Superior temporal gyrus (tissue), 1 donor: ENCODE measurements around the gene ASB3.
A peak's percentile ranks its signal among the peaks of the same experiment; 100 is the strongest.
"Not testable (repeated sequence)": the region's sequence is repeated elsewhere in the genome, so short reads cannot be mapped to it uniquely, and the experiment has no call there.

ENCODE experiments used
- DNase-seq: peaks from one replicate; pipeline ENCODE4 v3.0.0-alpha.2; 2016; ENCODE audit errors: extremely low spot score

Gene ASB3

DNA sequence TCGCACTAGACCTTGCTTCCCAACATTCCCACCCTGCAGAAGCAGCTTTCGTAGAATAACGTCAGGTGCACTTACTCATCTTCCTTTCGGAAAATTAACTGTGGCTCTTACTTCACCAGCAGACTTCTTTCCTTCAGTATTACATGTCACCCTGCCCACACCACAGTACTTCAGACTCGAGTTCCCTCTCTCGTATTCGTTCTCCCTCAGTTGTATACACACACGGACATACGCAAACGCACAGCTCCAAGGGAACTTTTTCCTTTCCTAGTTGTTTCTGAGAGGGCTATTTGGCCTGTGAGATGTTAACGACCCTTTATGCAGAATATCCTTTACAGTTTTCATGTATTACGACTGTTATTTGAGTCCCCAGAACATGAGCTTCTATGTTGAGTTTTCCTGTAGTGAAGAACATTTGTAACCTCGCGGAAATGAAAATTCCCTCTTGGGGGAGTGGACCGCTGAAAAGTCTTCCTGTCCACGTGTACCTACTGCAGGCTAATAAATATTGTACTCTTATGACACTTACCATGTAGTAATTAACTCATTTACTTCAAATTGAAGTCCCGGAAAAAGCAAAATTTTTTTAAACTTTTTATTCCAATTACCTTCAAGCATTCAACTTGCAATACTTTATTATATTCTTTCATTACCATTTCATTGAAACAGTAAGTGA lies 999 bp upstream of the ASB3 start:
- DNase-seq = no peak

DNA sequence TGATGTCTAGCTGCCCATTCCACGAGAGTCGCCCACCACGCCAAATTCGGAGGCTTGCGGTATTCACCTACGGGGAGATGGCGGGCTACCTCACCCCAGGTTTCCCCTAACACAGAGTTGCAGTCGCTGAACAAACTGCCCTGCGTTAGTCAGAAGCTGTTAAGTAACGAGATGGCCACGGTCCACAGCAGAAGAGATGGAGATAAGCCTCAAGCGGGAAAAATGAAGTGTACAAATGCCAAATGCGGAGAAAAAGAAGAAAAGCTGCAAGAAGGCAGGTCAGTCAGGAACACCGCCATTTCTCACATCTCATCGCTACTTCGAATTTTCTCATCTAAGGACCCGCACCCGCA lies 425 bp downstream of the ASB3 start:
- no peak for DNase-seq

DNA sequence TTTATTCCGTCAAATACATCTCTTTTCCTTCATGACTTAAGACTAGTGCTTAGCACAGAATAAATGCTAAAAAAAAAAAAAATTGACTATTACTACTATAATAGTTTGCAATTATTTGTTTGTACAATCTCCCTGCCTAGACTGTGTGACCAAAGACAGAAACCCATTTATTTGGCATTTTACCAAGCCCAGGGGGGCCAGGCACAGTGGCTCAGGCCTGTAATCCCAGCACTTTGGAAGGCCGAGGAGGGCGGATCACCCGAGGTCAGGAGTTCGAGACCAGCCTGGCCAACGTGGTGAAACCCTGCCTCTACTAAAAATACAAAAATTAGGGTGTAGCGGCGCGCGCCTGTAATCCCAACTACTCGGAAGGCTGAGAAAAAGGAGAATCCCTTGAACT lies 1.4 kb downstream of the ASB3 start:
- DNase-seq = no peak

DNA sequence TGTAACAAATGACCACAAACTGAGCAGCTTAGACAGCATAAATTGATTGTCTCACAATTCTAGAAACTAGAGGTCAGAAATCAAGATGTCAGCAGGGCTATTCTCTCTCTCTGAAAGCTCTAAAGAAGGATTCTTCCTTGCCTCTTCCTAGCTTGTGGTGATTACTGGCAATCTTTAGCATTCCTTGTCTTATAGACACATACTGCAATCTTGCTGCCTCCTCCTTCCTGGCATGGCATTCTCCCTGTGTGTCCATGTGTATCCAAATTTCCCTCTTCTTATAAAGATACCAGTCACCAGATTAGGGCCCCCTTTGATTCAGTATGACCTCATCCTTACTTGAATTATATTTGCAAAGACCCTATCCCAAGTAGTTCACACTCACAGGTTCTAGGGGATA lies 2.3 kb downstream of the ASB3 start:
- DNase-seq = no peak

DNA sequence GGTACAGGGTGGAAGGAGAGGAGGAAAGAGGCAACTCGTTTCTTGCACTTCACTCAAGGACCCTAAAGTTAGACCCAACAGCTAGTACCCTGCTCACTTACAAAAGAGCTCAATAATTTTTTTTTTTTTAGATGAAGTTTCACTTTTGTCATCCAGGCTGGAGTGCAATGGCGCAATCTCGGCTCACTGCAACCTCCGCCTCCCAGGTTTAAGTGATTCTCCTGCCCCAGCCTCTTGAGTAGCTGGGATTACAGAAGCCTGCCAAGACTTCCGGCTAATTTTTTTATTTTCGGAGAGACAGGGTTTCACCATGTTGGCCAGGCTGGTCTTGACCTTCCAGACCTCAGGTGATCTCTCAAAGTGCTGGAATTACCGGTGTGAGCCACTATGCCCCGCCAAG lies 4.1 kb downstream of the ASB3 start:
- DNase-seq = no peak

DNA sequence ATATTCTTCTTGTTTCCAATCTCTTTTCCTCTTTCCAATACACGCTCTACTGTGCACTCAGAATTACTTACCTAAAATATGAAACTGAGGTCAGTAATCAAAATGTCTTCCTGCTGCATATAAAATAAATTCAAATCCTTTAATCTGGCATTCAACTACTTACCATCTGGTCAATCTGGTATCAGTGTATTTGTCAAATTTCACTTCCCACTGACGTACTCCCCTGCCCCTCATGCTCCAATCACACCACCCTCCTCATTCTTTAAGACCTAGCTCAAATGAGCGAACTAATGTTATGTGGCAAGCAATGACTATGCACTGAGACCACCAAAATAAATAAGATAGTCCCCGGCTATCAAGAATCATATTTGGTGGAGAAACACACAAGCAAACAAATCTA lies 6.7 kb downstream of the ASB3 start:
- no peak for DNase-seq

DNA sequence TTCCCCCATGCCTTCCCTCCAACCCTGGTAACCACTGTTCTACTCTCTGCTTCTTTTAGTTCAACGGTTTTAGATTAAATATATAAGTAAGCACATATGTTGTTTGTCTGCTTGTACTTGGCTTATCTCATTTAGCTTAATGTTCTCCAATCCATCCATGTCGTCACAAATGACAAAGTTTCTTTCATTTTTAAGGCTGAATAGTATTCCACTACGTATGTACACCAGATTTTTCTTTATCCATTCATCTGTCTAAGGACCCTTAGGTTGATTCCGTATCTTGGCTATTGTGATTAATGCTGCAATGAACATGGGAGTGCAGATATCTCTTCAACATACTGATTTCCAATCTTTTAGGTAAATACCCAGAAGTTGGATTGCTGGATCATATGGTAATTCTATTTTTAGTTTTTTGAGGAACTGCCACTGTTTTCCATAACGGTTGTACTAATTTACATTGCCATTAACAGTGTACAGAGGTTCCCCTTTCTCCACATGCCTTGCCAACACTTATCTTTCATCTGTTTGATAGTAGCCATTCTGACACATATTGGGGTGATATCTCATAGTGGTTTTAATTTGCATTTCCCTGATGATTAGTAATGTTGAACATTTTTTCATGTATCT lies 8.1 kb downstream of the ASB3 start:
- DNase-seq = no peak

DNA sequence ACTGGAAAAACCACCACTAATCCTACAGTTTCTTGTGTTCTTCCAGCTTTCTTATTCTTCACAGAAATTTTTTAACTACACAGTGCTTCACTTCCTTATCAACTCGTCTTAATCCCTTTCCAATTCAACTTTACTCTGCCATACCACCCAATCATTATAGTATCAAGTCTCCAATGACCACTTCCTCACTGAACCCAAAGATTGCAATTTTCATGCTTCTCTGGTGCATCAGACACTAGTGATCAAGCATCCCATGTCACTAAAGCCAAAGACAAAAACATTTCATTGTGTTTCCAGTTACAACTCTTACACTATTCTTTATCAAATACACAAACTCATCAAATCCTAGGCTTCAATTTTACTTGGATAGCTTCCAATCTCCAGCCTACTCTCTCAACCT lies 9.6 kb downstream of the ASB3 start:
- DNase-seq = no peak

DNA sequence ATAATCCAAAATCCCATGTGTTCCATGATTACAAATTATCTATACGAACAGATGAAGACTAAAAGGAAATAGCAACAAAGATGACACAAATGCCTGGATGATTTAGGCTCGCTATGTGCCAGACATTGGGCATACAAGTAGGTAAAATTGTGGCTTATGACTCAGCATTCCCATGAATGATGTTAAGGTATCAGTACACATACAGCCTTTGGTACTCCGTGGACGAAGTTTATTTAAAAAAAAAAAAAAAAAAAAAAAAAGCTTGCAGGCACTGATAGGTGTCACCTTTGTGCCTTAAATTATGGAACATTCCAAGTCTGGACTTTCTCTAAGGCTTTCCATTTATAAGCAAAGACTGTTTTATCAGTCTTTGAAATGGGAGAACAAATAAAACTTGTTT lies 16.5 kb downstream of the ASB3 start:
- no peak for DNase-seq

DNA sequence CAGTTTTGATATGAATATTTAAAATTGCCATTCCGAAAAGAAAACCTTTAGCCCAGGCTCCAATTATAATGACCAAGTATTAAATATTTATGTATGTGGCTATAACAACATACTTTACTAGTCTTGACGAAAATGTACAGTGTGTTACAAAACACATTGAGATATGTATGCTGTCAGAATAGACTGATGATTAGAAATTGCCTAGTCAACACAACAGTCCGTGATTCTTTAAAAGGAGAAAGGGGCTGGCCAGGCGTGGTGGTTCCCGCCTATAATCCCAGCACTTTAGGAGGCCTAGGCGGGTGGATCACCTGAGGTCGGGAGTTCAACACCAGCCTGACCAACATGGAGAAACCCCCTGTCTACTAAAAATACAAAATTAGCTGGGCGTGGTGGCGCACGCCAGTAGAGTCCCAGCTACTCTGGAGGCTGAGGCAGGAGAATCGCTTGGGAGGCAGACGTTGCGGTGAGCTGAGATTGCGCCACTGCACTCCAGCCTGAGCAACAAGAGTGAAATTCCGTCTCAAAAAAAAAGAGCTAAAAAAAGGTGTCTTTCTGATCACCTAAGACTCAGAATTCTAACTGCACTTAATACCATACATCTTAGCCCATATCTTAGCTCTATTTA lies 17.3 kb downstream of the ASB3 start:
- DNase-seq = no peak

DNA sequence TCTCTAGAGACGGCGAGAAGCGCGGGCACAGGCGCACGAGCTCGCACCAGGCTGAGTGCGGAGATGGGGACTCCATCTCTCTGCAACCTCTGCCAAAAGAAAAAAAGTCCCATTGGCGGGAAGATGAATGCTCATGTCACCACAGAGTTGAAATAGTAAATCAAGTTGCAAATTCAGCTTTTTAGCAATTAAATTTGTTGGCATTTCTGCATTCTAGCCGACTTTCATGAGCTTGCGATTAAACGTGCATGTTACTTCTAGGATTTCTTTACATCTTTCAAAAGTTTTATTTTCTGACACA lies 18.6 kb downstream of the ASB3 start:
- peak; percentile 52 for DNase-seq

DNA sequence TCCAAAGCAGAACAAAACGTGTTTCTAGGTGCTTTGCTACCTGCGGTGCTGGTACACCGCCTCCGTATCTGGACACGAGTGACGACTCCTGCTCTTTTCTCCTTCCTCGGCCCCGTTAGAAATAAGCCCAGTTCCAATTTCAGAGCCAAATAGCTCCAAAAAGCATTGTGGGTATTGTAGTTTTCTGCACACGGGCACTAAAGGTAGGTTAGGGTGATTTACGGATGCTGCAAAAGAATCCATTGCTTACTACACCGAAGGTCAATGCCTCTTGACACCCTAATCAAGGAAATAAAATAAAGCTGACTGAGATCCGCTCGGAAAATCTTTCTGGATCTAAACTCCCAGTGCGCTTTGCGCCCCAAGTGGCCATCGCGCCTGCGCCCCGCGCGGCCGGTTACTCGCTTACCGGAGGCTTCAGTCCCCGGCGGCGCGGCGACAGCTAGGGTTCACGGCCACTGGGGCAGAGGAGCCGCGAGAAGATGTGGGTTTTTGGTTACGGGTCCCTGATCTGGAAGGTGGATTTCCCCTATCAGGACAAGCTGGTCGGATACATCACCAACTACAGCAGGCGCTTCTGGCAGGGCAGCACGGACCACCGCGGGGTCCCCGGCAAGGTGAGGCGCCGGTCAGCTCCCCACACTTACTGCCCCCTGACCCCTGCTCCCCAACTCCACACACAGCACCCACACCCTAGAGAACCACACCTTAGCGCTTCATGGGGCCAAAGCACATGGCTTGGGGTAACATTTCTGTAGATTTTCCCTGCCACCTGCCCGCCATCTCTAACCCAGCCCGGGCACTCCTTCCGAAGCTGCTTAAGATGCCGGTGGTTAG lies 19.1 kb downstream of the ASB3 start, which contains the start of gene CHAC2:
Gene CHAC2, plus strand, starts transcription at position 400 of the 837 bp plus-strand sequence. Its CDS starts 83 bp downstream, at position 483.
- DNase-seq = peak; percentile 90

DNA sequence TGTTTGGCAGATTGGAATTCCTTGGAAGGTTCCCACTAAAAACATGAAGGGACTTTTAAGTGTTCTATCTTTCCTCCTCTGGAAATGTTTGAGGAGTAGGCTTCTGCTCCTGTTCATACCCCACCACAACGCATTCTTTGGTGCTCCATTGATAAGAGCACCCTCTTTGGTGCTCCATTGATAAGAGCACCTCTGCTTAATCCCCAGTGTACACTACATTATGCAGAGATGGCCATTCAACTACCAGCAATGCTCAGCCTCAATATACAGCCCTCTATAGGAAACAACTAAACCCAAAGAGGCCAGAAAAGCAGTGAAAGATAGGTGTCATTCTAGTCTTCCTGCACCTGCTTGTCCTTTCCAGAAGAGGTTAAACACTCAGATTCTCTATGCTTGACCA lies 21.0 kb downstream of the ASB3 start:
- no peak for DNase-seq

DNA sequence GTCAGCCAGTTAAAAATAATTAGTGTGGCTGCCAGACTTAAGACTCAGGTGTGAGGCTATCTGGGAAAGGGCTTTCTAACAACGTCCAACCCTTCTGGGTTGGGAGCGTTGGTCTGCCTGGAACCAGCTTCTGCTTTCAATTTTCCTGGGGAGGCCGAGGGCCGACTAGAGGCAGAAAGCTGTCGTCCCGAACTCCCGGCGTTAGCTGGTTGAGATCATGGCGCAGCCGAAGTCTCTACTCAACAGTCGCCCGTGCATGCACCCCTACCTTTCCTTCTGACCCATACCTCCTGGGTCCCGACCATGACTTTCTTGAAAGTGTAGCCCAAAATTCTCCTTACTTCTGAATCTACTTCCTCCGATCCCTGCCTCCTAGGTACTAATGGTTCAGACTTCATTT lies 29.5 kb downstream of the ASB3 start:
- DNase-seq = not testable (repeated sequence)

DNA sequence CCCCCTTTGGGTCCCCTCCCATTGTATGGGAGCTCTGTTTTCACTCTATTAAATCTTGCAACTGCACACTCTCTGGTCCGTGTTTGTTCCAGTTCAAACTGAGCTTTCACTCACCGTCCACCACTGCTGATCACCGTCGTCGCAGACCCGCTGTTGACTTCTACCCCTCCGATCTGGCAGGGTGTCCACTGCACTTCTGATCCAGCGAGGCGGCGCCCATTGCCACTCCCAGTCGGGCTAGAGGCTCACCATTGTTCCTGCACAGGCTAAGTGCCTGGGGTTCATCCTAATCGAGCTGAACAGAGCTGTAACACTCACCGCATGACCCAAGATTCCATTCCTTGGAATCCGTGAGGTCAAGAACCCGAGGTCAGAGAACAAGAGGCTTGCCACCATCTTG lies 30.1 kb downstream of the ASB3 start:
- DNase-seq = no peak

DNA sequence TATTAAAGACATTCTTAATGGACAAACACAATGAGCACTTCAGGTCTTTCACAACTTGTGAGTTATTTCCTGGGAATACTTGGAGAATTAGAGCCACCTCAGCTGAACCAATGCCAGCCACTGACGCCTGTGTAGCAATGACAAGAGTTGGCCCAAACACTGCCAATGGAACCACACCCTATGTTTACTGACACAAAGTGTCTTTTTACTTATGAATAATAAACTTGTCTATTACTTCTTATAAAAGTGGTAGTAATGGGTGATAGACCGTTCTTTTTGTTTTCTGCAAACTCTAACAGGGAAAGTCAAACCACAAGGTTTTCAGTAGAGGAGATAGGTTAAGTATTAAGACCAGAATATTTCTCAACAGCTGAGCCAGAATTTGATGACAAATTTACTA lies 31.6 kb downstream of the ASB3 start:
- DNase-seq = no peak

DNA sequence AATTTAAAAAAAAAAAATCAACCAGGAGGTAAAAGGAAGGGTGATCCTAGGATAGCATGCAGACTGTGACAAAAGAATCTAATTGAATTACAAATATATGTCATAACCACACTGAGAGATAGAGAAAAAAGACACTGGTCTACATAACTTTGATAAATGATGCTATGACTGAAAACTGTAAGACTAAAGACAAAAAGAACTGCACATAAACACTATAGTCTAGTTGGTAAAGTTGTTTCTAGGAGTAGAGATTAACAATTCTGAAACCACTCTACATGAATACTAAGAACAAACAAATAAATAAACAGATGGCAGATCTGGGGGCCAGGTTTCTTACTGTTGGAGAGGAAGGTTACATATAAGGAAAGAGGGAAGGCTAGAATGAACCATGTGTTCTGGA lies 33.7 kb downstream of the ASB3 start:
- DNase-seq = no peak

DNA sequence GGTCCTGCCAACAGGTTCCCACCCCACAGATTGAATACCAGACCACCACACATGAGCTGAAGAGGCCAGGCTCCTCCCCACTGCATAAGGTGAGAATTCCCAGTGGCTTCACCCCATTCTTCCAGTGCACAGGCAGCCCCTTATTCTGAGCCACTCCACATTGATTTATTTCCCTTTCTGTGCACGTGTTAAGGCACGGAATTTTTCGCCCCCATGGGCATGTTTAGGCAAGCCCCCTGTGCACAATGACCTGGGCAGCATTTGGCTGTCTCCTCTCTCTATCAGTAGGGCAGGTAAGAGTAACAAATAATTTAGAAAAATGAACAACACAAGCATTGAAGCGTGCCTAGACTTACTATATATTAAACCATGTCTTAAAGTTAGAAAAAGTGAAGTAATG lies 34.4 kb downstream of the ASB3 start:
- no peak for DNase-seq

DNA sequence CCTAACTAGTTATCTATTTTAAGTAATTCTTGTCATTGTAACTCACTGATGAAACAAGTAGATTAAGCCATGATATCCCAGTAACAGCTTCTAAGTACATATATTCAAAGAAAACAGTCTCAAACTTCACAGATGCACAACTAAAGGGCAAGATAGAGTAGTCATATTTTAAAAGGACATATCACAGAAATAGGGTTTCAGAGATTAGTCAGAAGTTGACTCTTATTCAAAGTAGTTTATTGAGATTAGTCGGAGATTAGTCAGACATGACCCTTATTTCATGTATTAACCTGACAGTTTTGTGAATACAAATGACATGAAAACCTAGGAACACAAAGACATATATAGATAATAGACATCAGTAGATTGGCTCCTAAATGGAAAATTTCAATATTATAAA lies 35.0 kb downstream of the ASB3 start:
- DNase-seq = no peak

DNA sequence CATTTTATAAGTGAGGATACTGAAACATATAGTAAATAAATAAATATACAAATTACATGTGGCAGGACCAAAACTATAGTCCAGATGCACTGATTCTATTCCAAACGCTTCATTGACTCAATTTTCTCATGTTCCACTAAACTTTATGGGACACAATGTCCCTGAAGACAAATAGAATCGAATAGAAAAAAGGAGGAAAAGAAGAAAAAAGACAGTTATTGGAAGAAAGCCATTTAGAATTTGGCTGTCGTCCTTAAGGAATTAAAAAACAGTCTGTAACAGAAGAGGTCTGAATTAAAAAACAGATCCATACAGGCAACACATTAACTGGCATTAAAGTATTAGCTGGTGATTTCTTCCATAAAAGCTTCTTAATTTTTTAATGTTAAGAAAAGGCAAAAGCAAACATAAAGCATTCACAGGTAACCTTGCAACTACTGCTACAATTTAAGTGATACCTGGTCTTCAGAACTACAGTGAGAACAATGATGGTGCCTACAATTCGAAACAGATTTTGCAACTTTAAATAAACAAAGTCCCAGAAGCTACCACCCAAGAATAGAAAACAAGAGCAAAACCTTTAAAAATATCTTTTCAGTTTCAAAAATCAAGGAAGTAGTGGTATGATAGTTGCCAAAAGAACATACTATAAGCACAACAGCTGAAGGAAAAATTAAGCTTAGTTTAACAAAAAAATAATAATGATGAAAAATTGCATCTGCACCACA lies 36.5 kb downstream of the ASB3 start:
- no peak for DNase-seq

DNA sequence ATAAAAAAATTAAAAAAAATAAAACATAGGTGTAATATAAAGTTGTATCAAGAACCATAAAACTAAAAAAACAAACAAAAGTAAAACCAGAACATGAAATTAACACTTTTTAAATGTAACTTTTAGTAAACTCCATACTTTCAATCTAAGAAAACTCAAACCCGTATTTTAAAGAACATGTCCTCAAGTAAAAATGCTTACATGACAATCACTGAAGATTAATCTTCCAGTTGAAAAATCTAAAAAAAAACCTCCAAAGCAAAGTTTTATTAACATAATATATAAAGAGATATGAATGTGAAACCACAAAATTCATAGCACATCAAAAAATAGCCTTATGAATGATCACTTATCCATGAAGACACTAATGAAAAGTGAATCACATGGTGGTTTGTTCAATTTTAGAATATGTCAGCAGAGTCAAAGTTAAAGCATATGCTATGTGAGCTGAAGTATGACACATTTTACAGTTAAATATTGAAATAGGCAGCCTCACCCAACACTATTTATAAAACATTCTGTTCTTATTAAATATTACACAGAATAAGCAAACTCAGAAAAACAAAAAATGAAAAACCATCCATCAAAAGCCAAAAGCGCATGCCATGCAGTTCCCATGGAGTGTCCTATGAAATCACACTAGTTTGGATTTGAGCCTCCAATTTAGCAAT lies 42.2 kb downstream of the ASB3 start:
- no peak for DNase-seq

DNA sequence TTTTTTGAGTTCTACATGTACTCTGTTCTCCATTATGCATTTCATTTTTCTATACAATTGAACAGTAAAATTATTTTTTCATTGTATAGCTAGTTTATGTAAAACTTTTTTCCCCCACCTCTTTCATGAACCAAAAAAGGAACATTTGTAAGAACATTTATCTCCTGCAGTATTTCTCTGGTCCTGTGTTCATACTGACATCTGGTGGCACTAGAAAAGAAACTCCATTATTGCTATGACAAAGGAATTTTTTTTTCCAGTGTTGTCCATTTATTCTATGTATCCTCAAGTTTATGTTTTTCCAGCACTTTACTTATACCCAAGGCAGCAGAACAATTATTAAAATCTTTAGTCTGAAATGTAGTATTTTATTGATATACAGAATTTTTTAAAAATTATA lies 46.6 kb downstream of the ASB3 start:
- peak; percentile 74 for DNase-seq
